ENCODE data around the gene ALOX15. TPM values are rescaled to one million over a fixed set of nuclear protein-coding genes. Genes with fewer than 3 reads are reported as not detected.

The ALOX15 gene
- total and polyA plus RNA-seq, 10 of the 15 experiments (the other 5 are each of a cell fraction or from before 2014, with no cell fraction given) = 0.05 to 1.0 (median 0.24) TPM

DNA sequence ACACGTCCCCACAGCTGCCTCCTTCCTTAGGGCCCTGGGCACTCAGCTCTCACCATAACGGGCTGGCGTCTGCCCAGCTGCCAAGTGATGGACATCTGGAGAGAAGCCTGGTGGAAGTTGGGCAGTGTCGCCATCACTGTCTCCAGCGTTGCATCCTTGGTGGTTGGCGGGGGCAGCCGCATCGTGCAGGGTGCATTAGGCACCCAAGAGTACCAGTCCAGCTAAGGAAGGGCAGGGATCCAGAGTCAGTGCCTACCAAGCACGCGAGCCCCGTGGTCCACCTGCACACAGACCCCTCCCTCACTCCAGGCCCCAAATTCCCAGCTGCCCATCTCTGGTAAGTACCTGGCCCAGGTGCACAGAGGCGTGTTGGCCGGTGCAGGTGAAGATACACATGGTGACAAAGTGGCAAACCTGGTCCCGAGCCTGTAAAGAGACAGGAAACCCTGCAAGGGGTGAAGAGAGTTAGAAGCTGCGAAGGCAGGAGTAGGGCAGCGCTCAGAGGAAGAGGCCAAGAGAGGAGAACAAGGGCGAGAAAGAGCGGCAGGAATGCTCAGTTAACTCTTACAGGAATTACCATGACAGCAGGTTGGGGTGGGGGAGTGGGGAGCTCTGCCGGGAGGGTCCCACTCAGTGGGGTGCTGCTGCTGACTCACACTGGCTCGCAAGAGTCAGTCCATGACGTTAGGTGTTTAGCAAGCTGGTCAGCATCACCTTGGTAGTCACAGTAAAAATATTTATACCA is 9.5 kb downstream of the ALOX15 start:
- CTCF ChIA-PET = no interaction called here

DNA sequence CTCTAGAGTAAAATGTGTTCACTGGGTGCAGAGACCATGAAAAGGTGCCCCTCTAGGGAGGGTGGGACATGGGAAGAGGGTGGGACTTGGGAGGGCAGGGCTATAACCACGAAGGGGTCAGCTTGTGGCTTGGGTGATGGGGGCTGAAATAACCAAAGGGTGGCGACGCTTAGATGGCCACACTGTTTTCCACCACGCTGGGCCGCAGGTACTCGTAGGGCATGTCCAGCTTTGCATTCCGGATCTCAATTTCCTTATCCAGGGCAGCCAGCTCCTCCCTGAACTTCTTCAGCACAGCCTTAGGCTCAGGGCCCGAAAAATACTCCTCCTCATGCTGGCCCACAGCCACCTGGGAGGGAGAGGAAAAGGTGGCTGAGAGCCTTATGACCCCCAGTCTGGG is 10.0 kb downstream of the ALOX15 start:
- POLR2A ChIA-PET = no interaction called here
- no peak overlapping the region for H2AFZ ChIP-seq (ENCODE audit: control insufficient read depth, low read depth, low read length)

More for the DNA sequence above, 9.5 kb downstream of the ALOX15 start:
- DNase-seq (ENCODE audit: low read depth, low spot score) = no peak
- no peaks in the 10 kb centered on the region for H4K20me1 ChIP-seq (ENCODE audit: control insufficient read depth, insufficient read depth)
- ChIA-PET POLR2A (no interaction called here), RAD21 (ENCODE audit: unreplicated experiment) (no interaction called here), SMC1A (ENCODE audit: uncharacterized antibody, unreplicated experiment) (no interaction called here)
- no peak for TF ChIP-seq CHD4 (IDR thresholded peaks at IDR 0.05)
- no TSS peak for BruUV-seq (replicated peaks)
- H3K4me1 ChIP-seq (ENCODE audit: control insufficient read depth, insufficient read depth, low read length) = peaks cover 22% of the 10 kb centered on the region
- H3K4me2 ChIP-seq (ENCODE audit: control insufficient read depth, insufficient read depth) = no peak overlapping the region
- no peak for FAIRE-seq
- no peaks in the 10 kb centered on the region for H3K9me3 ChIP-seq (replicated peaks; ENCODE audit: control insufficient read depth, insufficient read depth, low read length)
- no peaks in the 10 kb centered on the region for H3K36me3 ChIP-seq (ENCODE audit: control insufficient read depth in 2 of 2, insufficient read depth in 2 of 2, low read length in 1 of 2)
- 66% methylated on average over 21 of the region's 21 CpGs for WGBS (ENCODE audit: insufficient coverage, insufficient replicate concordance, low lambda C conversion rate, missing lambda C conversion rate)
- H3K27me3 ChIP-seq (replicated peaks in 1 of 2; ENCODE audit: control insufficient read depth in 2 of 2, insufficient read depth in 2 of 2, low read length in 1 of 2) = no peaks in the 10 kb centered on the region; a peak in 1 of 4 replicates
- no peak overlapping the region for H3K27ac ChIP-seq (ENCODE audit: control insufficient read depth, insufficient read depth)
- intact Hi-C loops (cut with micrococcal nuclease; ENCODE audit: unreplicated experiment) (no loop called here), in situ Hi-C loops (cut with MboI) (no loop called here)
- H3K4me3 ChIP-seq = no peak overlapping the region
- H2AFZ ChIP-seq (ENCODE audit: control insufficient read depth, low read depth, low read length) = no peak overlapping the region
- no peak overlapping the region for H3K9ac ChIP-seq (ENCODE audit: control insufficient read depth, insufficient read depth, low read length)
- no peaks in the 10 kb centered on the region for H3K79me2 ChIP-seq (ENCODE audit: control insufficient read depth, insufficient read depth, low read length)
- no peak for ATAC-seq

More for the DNA sequence above, 10.0 kb downstream of the ALOX15 start:
- no TSS peak for BruUV-seq (replicated peaks)
- in situ Hi-C loops (cut with MboI) = no loop called here
- Histone ChIP-seq H3K27me3 (replicated peaks in 1 of 2; ENCODE audit: control insufficient read depth in 2 of 2, insufficient read depth in 2 of 2, low read length in 1 of 2) (no peaks in the 10 kb centered on the region; a peak in 1 of 4 replicates), H3K9me3 (replicated peaks; ENCODE audit: control insufficient read depth, insufficient read depth, low read length) (no peaks in the 10 kb centered on the region), H4K20me1 (ENCODE audit: control insufficient read depth, insufficient read depth) (no peaks in the 10 kb centered on the region), H3K27ac (ENCODE audit: control insufficient read depth, insufficient read depth) (no peak overlapping the region), H3K4me3 (no peak overlapping the region), H3K9ac (ENCODE audit: control insufficient read depth, insufficient read depth, low read length) (no peak overlapping the region), H3K36me3 (ENCODE audit: control insufficient read depth in 2 of 2, insufficient read depth in 2 of 2, low read length in 1 of 2) (no peaks in the 10 kb centered on the region), H3K4me1 (ENCODE audit: control insufficient read depth, insufficient read depth, low read length) (peaks cover 17% of the 10 kb centered on the region), H3K4me2 (ENCODE audit: control insufficient read depth, insufficient read depth) (no peak overlapping the region), H3K79me2 (ENCODE audit: control insufficient read depth, insufficient read depth, low read length) (no peaks in the 10 kb centered on the region)
- intact Hi-C loops (cut with micrococcal nuclease; ENCODE audit: unreplicated experiment) = no loop called here
- SMC1A ChIA-PET (ENCODE audit: uncharacterized antibody, unreplicated experiment) = no interaction called here
- RAD21 ChIA-PET (ENCODE audit: unreplicated experiment) = interaction anchor here (0.6 kb wide), 1 partner anchor 117 kb away, joined by 3 read pairs; no protein-coding TSS in a partner anchor
- no peak for ATAC-seq
- 59% methylated on average over 8 of the region's 8 CpGs for WGBS (ENCODE audit: insufficient coverage, insufficient replicate concordance, low lambda C conversion rate, missing lambda C conversion rate)
- CTCF ChIA-PET = no interaction called here
- TF ChIP-seq, protein P1, sequence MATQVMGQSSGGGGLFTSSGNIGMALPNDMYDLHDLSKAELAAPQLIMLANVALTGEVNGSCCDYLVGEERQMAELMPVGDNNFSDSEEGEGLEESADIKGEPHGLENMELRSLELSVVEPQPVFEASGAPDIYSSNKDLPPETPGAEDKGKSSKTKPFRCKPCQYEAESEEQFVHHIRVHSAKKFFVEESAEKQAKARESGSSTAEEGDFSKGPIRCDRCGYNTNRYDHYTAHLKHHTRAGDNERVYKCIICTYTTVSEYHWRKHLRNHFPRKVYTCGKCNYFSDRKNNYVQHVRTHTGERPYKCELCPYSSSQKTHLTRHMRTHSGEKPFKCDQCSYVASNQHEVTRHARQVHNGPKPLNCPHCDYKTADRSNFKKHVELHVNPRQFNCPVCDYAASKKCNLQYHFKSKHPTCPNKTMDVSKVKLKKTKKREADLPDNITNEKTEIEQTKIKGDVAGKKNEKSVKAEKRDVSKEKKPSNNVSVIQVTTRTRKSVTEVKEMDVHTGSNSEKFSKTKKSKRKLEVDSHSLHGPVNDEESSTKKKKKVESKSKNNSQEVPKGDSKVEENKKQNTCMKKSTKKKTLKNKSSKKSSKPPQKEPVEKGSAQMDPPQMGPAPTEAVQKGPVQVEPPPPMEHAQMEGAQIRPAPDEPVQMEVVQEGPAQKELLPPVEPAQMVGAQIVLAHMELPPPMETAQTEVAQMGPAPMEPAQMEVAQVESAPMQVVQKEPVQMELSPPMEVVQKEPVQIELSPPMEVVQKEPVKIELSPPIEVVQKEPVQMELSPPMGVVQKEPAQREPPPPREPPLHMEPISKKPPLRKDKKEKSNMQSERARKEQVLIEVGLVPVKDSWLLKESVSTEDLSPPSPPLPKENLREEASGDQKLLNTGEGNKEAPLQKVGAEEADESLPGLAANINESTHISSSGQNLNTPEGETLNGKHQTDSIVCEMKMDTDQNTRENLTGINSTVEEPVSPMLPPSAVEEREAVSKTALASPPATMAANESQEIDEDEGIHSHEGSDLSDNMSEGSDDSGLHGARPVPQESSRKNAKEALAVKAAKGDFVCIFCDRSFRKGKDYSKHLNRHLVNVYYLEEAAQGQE (IDR thresholded peaks at IDR 0.05; ENCODE audit: low read depth, low read length) = no peak
- TF ChIP-seq, protein P2, sequence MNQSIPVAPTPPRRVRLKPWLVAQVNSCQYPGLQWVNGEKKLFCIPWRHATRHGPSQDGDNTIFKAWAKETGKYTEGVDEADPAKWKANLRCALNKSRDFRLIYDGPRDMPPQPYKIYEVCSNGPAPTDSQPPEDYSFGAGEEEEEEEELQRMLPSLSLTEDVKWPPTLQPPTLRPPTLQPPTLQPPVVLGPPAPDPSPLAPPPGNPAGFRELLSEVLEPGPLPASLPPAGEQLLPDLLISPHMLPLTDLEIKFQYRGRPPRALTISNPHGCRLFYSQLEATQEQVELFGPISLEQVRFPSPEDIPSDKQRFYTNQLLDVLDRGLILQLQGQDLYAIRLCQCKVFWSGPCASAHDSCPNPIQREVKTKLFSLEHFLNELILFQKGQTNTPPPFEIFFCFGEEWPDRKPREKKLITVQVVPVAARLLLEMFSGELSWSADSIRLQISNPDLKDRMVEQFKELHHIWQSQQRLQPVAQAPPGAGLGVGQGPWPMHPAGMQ (IDR thresholded peaks at IDR 0.05; ENCODE audit: borderline replicate concordance) = no peak
- TF ChIP-seq RELA (IDR thresholded peaks at IDR 0.05; ENCODE audit: borderline replicate concordance, partially characterized antibody) (no peak), TCF7 (IDR thresholded peaks at IDR 0.05; ENCODE audit: borderline replicate concordance) (no peak), DPF2 (IDR thresholded peaks at IDR 0.05) (no peak)
- TF ChIP-seq, protein P3, sequence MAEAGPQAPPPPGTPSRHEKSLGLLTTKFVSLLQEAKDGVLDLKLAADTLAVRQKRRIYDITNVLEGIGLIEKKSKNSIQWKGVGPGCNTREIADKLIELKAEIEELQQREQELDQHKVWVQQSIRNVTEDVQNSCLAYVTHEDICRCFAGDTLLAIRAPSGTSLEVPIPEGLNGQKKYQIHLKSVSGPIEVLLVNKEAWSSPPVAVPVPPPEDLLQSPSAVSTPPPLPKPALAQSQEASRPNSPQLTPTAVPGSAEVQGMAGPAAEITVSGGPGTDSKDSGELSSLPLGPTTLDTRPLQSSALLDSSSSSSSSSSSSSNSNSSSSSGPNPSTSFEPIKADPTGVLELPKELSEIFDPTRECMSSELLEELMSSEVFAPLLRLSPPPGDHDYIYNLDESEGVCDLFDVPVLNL (IDR thresholded peaks at IDR 0.05; ENCODE audit: low read depth, low read length) = no peak
- TF ChIP-seq, protein P4, sequence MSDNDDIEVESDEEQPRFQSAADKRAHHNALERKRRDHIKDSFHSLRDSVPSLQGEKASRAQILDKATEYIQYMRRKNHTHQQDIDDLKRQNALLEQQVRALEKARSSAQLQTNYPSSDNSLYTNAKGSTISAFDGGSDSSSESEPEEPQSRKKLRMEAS (IDR thresholded peaks at IDR 0.05; ENCODE audit: low read depth, low read length) = no peak
- no peak for FAIRE-seq
- DNase-seq (ENCODE audit: low read depth, low spot score) = no peak
